SK-N-SH (cell line): ENCODE results near the gene CCDC88C.

Source experiments
- CTCF ChIP-seq: fragments of 200-600 bp; sonication (generic); IDR thresholded peaks from 2 replicates; pipeline ENCODE4 v1.6.1; 2017; ENCODE audit warnings: antibody characterized with exemption, mild to moderate bottlenecking, moderate library complexity
- GABPA ChIP-seq: IDR thresholded peaks from 2 replicates; pipeline ENCODE4 v1.4.0; 2012; ENCODE audit warnings: low read depth, mild to moderate bottlenecking
- GATA2 ChIP-seq: sonication (generic); formaldehyde crosslinking; IDR thresholded peaks from 2 replicates; pipeline ENCODE4 v1.5.0; 2020; ENCODE audit warnings: mild to moderate bottlenecking, missing genetic modification reagents
- JUND ChIP-seq: IDR thresholded peaks from 2 replicates; pipeline ENCODE4 v1.4.0; 2012
- MAX ChIP-seq: IDR thresholded peaks from 2 replicates; pipeline ENCODE4 v1.4.0; 2012; ENCODE audit warnings: low read depth
- MXI1 ChIP-seq: IDR thresholded peaks from 2 replicates; pipeline ENCODE4 v1.6.1; 2012; ENCODE audit warnings: mild to moderate bottlenecking, low read depth, low read length, improper control_type of control experiment
- POLR2AphosphoS5 ChIP-seq: IDR thresholded peaks from 2 replicates; pipeline ENCODE4 v1.6.1; 2012; ENCODE audit warnings: low read depth, low read length
- RAD21 ChIP-seq: IDR thresholded peaks from 2 replicates; pipeline ENCODE4 v1.6.1; 2012; ENCODE audit warnings: mild to moderate bottlenecking, low read length
- RFX5 ChIP-seq: IDR thresholded peaks from 2 replicates; pipeline ENCODE4 v1.6.1; 2012; ENCODE audit warnings: mild to moderate bottlenecking, improper control_type of control experiment, low read length
- TEAD4 ChIP-seq: IDR thresholded peaks from 2 replicates; pipeline ENCODE4 v1.4.0; 2012; ENCODE audit warnings: mild to moderate bottlenecking, borderline replicate concordance; ENCODE audit not compliant: insufficient read depth
- ZBTB33 ChIP-seq: IDR thresholded peaks from 2 replicates; pipeline ENCODE4 v1.4.0; 2012; ENCODE audit warnings: low read depth, borderline replicate concordance

- no peak for TF ChIP-seq GABPA
- TF ChIP-seq MXI1: no peak
- no peak for TF ChIP-seq MAX
- peak; percentile 99 for TF ChIP-seq CTCF
- TF ChIP-seq GATA2 (CRISPR knock-in tag): no peak
- TF ChIP-seq RFX5: no peak
- TF ChIP-seq JUND: no peak
- TF ChIP-seq RAD21: peak; percentile 89
- no peak for TF ChIP-seq TEAD4
- TF ChIP-seq POLR2AphosphoS5: no peak
- no peak for TF ChIP-seq ZBTB33
Measured at GRCh38 chr14:91323671-91324605, 93.7 kb downstream of the CCDC88C start.
